ENCODE results near the gene RAVER1. TPM values are rescaled to one million over a fixed set of nuclear protein-coding genes. Genes with fewer than 3 reads are reported as not detected.
A peak's percentile ranks its signal among the peaks of the same experiment; 100 is the strongest.

The RAVER1 gene
- total RNA-seq, 2 experiments from 2014 or later, result 35.7 to 90.7 TPM

DNA sequence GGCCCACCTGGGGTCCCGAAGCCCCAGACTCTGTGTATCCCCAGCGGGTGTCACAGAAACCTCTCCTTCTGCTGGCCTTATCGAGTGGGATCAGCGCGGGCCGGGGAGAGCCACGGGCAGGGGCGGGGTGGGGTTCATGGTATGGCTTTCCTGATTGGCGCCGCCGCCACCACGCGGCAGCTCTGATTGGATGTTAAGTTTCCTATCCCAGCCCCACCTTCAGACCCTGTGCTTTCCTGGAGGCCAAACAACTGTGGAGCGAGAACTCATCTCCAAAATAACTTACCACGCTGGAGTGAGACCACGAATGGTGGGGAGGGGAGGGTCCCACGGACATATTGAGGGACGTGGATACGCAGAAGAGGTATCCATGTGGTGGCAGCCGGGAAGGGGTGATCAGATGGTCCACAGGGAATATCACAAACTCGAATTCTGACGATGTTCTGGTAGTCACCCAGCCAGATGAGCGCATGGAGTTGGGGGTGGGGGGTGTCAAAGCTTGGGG, 44.6 kb downstream of the RAVER1 start:
- Histone ChIP-seq H3K27ac (ENCODE audit: low read depth, low read length, poor library complexity, severe bottlenecking) (peak overlapping the region; percentile 56), H4K20me1 (ENCODE audit: insufficient read depth, low read length) (no peaks in the 10 kb centered on the region), H2AFZ (ENCODE audit: low read length) (peak overlapping the region; percentile 90), H3K4me2 (ENCODE audit: low read length) (peak overlapping the region; percentile 83), H3K9me2 (ENCODE audit: insufficient read depth, low read length) (no peaks in the 10 kb centered on the region), H3K36me3 (ENCODE audit: insufficient read depth, low read length) (peaks cover 11% of the 10 kb centered on the region; the same call in 1 of the 2 replicates), H3K79me2 (ENCODE audit: insufficient read depth, low read depth, low read length) (no peaks in the 10 kb centered on the region), H3K9me3 (ENCODE audit: low read length) (no peaks in the 10 kb centered on the region), H3K4me3 (ENCODE audit: low read depth, low read length, poor library complexity, severe bottlenecking) (peak overlapping the region; percentile 68), H3K4me1 (ENCODE audit: insufficient read depth, low read length, poor library complexity, severe bottlenecking) (peaks cover 72% of the 10 kb centered on the region)
- peak; percentile 83 for DNase-seq (ENCODE audit: low spot score)
- CTCF ChIA-PET (ENCODE audit: unreplicated experiment), result interaction anchor here (0.9 to 1.8 kb wide), 3 partner anchors 17 to 45 kb away, joined by 3 to 5 read pairs (median 5); partner anchors contain the start of gene RAVER1
- BruUV-seq (replicated peaks), result TSS peak; percentile 76
- intact Hi-C loops (cut with micrococcal nuclease; ENCODE audit: unreplicated experiment), result no loop called here
- TF ChIP-seq EZH2phosphoT487 (IDR thresholded peaks at IDR 0.05; ENCODE audit: borderline replicate concordance, low read depth, low read length), result no peak
- POLR2A ChIA-PET, result interaction anchor here (0.6 to 1.6 kb wide), 5 partner anchors 8 to 52 kb away, joined by 3 to 13 read pairs (median 6); partner anchors contain the start of gene ICAM1

DNA sequence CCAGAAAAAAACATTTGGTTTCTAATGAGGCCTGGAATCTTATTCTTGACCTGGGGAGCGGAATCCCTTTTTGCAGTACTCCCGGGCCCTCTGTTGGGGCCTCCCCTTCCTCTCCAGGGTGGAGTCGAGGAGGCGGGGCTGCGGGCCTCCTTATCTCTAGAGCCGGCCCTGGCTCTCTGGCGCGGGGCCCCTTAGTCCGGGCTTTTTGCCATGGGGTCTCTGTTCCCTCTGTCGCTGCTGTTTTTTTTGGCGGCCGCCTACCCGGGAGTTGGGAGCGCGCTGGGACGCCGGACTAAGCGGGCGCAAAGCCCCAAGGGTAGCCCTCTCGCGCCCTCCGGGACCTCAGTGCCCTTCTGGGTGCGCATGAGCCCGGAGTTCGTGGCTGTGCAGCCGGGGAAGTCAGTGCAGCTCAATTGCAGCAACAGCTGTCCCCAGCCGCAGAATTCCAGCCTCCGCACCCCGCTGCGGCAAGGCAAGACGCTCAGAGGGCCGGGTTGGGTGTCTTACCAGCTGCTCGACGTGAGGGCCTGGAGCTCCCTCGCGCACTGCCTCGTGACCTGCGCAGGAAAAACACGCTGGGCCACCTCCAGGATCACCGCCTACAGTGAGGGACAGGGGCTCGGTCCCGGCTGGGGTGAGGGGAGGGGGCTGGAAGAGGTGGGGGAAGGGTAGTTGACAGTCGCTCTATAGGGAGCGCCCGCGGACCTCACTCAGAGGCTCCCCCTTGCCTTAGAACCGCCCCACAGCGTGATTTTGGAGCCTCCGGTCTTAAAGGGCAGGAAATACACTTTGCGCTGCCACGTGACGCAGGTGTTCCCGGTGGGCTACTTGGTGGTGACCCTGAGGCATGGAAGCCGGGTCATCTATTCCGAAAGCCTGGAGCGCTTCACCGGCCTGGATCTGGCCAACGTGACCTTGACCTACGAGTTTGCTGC, 46.3 kb downstream of the RAVER1 start, which contains the start of gene ICAM4:
ICAM4 (plus strand) TSS at position 153 of the 935 bp plus-strand sequence; CDS start at position 211, 58 bp downstream.
- TF ChIP-seq EZH2phosphoT487 (IDR thresholded peaks at IDR 0.05; ENCODE audit: borderline replicate concordance, low read depth, low read length), result no peak
- TF ChIP-seq, protein P1, sequence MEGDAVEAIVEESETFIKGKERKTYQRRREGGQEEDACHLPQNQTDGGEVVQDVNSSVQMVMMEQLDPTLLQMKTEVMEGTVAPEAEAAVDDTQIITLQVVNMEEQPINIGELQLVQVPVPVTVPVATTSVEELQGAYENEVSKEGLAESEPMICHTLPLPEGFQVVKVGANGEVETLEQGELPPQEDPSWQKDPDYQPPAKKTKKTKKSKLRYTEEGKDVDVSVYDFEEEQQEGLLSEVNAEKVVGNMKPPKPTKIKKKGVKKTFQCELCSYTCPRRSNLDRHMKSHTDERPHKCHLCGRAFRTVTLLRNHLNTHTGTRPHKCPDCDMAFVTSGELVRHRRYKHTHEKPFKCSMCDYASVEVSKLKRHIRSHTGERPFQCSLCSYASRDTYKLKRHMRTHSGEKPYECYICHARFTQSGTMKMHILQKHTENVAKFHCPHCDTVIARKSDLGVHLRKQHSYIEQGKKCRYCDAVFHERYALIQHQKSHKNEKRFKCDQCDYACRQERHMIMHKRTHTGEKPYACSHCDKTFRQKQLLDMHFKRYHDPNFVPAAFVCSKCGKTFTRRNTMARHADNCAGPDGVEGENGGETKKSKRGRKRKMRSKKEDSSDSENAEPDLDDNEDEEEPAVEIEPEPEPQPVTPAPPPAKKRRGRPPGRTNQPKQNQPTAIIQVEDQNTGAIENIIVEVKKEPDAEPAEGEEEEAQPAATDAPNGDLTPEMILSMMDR (conservative IDR thresholded peaks at IDR 0.05; ENCODE audit: low read length), result no peak
- H3K4me2 ChIP-seq (ENCODE audit: low read length), result peak within 1 kb of the TSS; percentile 17; the same call in 1 of the 2 replicates
- no TSS peak for BruUV-seq (replicated peaks)
- peak; percentile 27 for DNase-seq (ENCODE audit: low spot score)
- no peaks in the 10 kb centered on the region for H3K9me3 ChIP-seq (ENCODE audit: low read length)
- H4K20me1 ChIP-seq (ENCODE audit: insufficient read depth, low read length), result no peaks in the 10 kb centered on the region
- H2AFZ ChIP-seq (ENCODE audit: low read length), result no peak within 1 kb of the TSS
- no peak within 1 kb of the TSS for H3K4me3 ChIP-seq (ENCODE audit: low read depth, low read length, poor library complexity, severe bottlenecking)
- peaks cover 64% of the 10 kb centered on the region for H3K4me1 ChIP-seq (ENCODE audit: insufficient read depth, low read length, poor library complexity, severe bottlenecking)
- H3K27ac ChIP-seq (ENCODE audit: low read depth, low read length, poor library complexity, severe bottlenecking), result peak within 1 kb of the TSS; percentile 37
- H3K36me3 ChIP-seq (ENCODE audit: insufficient read depth, low read length), result peaks cover 17% of the 10 kb centered on the region; the same call in 1 of the 2 replicates
- no peaks in the 10 kb centered on the region for H3K9me2 ChIP-seq (ENCODE audit: insufficient read depth, low read length)
- POLR2A ChIA-PET, result interaction anchor here (1.6 kb wide), 1 partner anchor 16 kb away, joined by 4 read pairs; the partner anchor contains the start of gene ICAM1
- intact Hi-C loops (cut with micrococcal nuclease; ENCODE audit: unreplicated experiment), result no loop called here
- CTCF ChIA-PET (ENCODE audit: unreplicated experiment), result no interaction called here
- no peaks in the 10 kb centered on the region for H3K79me2 ChIP-seq (ENCODE audit: insufficient read depth, low read depth, low read length)

DNA sequence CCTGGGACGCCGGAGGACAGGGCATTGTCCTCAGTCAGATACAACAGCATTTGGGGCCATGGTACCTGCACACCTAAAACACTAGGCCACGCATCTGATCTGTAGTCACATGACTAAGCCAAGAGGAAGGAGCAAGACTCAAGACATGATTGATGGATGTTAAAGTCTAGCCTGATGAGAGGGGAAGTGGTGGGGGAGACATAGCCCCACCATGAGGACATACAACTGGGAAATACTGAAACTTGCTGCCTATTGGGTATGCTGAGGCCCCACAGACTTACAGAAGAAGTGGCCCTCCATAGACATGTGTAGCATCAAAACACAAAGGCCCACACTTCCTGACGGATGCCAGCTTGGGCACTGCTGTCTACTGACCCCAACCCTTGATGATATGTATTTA, 47.9 kb downstream of the RAVER1 start:
- no peaks in the 10 kb centered on the region for H4K20me1 ChIP-seq (ENCODE audit: insufficient read depth, low read length)
- intact Hi-C loops (cut with micrococcal nuclease; ENCODE audit: unreplicated experiment), result no loop called here

More for the DNA sequence above, 47.9 kb downstream of the RAVER1 start:
- peaks cover 23% of the 10 kb centered on the region; the same call in 1 of the 2 replicates for H3K36me3 ChIP-seq (ENCODE audit: insufficient read depth, low read length)
- no peaks in the 10 kb centered on the region for H3K79me2 ChIP-seq (ENCODE audit: insufficient read depth, low read depth, low read length)
- peak overlapping the region; percentile 37 for H3K27ac ChIP-seq (ENCODE audit: low read depth, low read length, poor library complexity, severe bottlenecking)
- POLR2A ChIA-PET, result no interaction called here
- DNase-seq (ENCODE audit: low spot score), result no peak
- H3K9me3 ChIP-seq (ENCODE audit: low read length), result no peaks in the 10 kb centered on the region
- BruUV-seq (replicated peaks), result no TSS peak
- H3K4me1 ChIP-seq (ENCODE audit: insufficient read depth, low read length, poor library complexity, severe bottlenecking), result peaks cover 47% of the 10 kb centered on the region
- no peak for TF ChIP-seq EZH2phosphoT487 (IDR thresholded peaks at IDR 0.05; ENCODE audit: borderline replicate concordance, low read depth, low read length)
- TF ChIP-seq, protein P1 (conservative IDR thresholded peaks at IDR 0.05; ENCODE audit: low read length), result no peak
- no peak overlapping the region for H2AFZ ChIP-seq (ENCODE audit: low read length)
- no peak overlapping the region for H3K4me3 ChIP-seq (ENCODE audit: low read depth, low read length, poor library complexity, severe bottlenecking)
- CTCF ChIA-PET (ENCODE audit: unreplicated experiment), result no interaction called here
- H3K9me2 ChIP-seq (ENCODE audit: insufficient read depth, low read length), result no peaks in the 10 kb centered on the region
- H3K4me2 ChIP-seq (ENCODE audit: low read length), result no peak overlapping the region

Data from OCI-LY7 (cell line).